ENCODE data around the gene PAWR.
"Not testable (repeated sequence)": the region's sequence is repeated elsewhere in the genome, so short reads cannot be mapped to it uniquely, and the experiment has no call there.

Gene PAWR

GRCh38 chr12:79644274-79645234 is 46.2 kb downstream of the PAWR start:
- Histone ChIP-seq H3K27me3 (ENCODE audit: control insufficient read depth, insufficient read depth, low read length) (no peaks in the 10 kb centered on the region), H3K4me2 (ENCODE audit: low read length) (no peak overlapping the region), H3K4me3 (ENCODE audit: low read length) (no peak overlapping the region), H3K9ac (ENCODE audit: low read depth, low read length) (no peak overlapping the region), H3K9me3 (replicated peaks; ENCODE audit: low read length) (no peaks in the 10 kb centered on the region), H3K4me1 (ENCODE audit: control insufficient read depth, insufficient read depth, low read length) (no peaks in the 10 kb centered on the region), H3K36me3 (ENCODE audit: insufficient read depth, low read length) (peaks cover 4% of the 10 kb centered on the region)

- H3K9ac ChIP-seq (ENCODE audit: low read depth, low read length): no peak overlapping the region
- peaks cover 4% of the 10 kb centered on the region for H3K36me3 ChIP-seq (ENCODE audit: insufficient read depth, low read length)
- H3K4me1 ChIP-seq (ENCODE audit: control insufficient read depth, insufficient read depth, low read length): no peaks in the 10 kb centered on the region
- H3K4me2 ChIP-seq (ENCODE audit: low read length): no peak overlapping the region
- no peaks in the 10 kb centered on the region for H3K27me3 ChIP-seq (ENCODE audit: control insufficient read depth, insufficient read depth, low read length)
- no peak overlapping the region for H3K4me3 ChIP-seq (ENCODE audit: low read length)
- H3K9me3 ChIP-seq (replicated peaks; ENCODE audit: low read length): no peaks in the 10 kb centered on the region
Observed at GRCh38 chr12:79643821-79644220, 46.9 kb downstream of the PAWR start.

- no peak overlapping the region for H3K9ac ChIP-seq (ENCODE audit: low read depth, low read length)
- no peak overlapping the region for H3K4me2 ChIP-seq (ENCODE audit: low read length)
- peaks cover 4% of the 10 kb centered on the region for H3K36me3 ChIP-seq (ENCODE audit: insufficient read depth, low read length)
- no peak overlapping the region for H3K4me3 ChIP-seq (ENCODE audit: low read length)
- no peaks in the 10 kb centered on the region for H3K27me3 ChIP-seq (ENCODE audit: control insufficient read depth, insufficient read depth, low read length)
- H3K4me1 ChIP-seq (ENCODE audit: control insufficient read depth, insufficient read depth, low read length): peaks cover 7% of the 10 kb centered on the region
- no peaks in the 10 kb centered on the region for H3K9me3 ChIP-seq (replicated peaks; ENCODE audit: low read length)
Observed at GRCh38 chr12:79638490-79638889, 52.3 kb downstream of the PAWR start.

- H3K9ac ChIP-seq (ENCODE audit: low read depth, low read length): no peak overlapping the region
- no peak overlapping the region for H3K4me3 ChIP-seq (ENCODE audit: low read length)
- H3K9me3 ChIP-seq (replicated peaks; ENCODE audit: low read length): no peaks in the 10 kb centered on the region
- H3K4me2 ChIP-seq (ENCODE audit: low read length): no peak overlapping the region
- H3K27me3 ChIP-seq (ENCODE audit: control insufficient read depth, insufficient read depth, low read length): no peaks in the 10 kb centered on the region
- H3K36me3 ChIP-seq (ENCODE audit: insufficient read depth, low read length): peaks cover under 1% of the 10 kb centered on the region
- H3K4me1 ChIP-seq (ENCODE audit: control insufficient read depth, insufficient read depth, low read length): peaks cover 7% of the 10 kb centered on the region
Observed at GRCh38 chr12:79637093-79637492, 53.7 kb downstream of the PAWR start.

GRCh38 chr12:79635676-79636075 is 55.1 kb downstream of the PAWR start:
- Histone ChIP-seq H3K9me3 (replicated peaks; ENCODE audit: low read length) (no peaks in the 10 kb centered on the region), H3K27me3 (ENCODE audit: control insufficient read depth, insufficient read depth, low read length) (no peaks in the 10 kb centered on the region), H3K4me1 (ENCODE audit: control insufficient read depth, insufficient read depth, low read length) (peaks cover 7% of the 10 kb centered on the region), H3K4me3 (ENCODE audit: low read length) (no peak overlapping the region), H3K4me2 (ENCODE audit: low read length) (no peak overlapping the region), H3K36me3 (ENCODE audit: insufficient read depth, low read length) (no peaks in the 10 kb centered on the region), H3K9ac (ENCODE audit: low read depth, low read length) (no peak overlapping the region)

- H3K4me3 ChIP-seq (ENCODE audit: low read length): no peak overlapping the region
- H3K4me1 ChIP-seq (ENCODE audit: control insufficient read depth, insufficient read depth, low read length): peaks cover 7% of the 10 kb centered on the region
- no peak overlapping the region for H3K9ac ChIP-seq (ENCODE audit: low read depth, low read length)
- no peaks in the 10 kb centered on the region for H3K9me3 ChIP-seq (replicated peaks; ENCODE audit: low read length)
- no peaks in the 10 kb centered on the region for H3K27me3 ChIP-seq (ENCODE audit: control insufficient read depth, insufficient read depth, low read length)
- no peak overlapping the region for H3K4me2 ChIP-seq (ENCODE audit: low read length)
- no peaks in the 10 kb centered on the region for H3K36me3 ChIP-seq (ENCODE audit: insufficient read depth, low read length)
Observed at GRCh38 chr12:79634957-79635471, 55.8 kb downstream of the PAWR start.

GRCh38 chr12:79629561-79629960 is 61.2 kb downstream of the PAWR start:
- Histone ChIP-seq H3K9me3 (replicated peaks; ENCODE audit: low read length) (no peaks in the 10 kb centered on the region), H3K4me2 (ENCODE audit: low read length) (no peak overlapping the region), H3K4me1 (ENCODE audit: control insufficient read depth, insufficient read depth, low read length) (no peaks in the 10 kb centered on the region), H3K9ac (ENCODE audit: low read depth, low read length) (no peak overlapping the region), H3K27me3 (ENCODE audit: control insufficient read depth, insufficient read depth, low read length) (no peaks in the 10 kb centered on the region), H3K4me3 (ENCODE audit: low read length) (no peak overlapping the region), H3K36me3 (ENCODE audit: insufficient read depth, low read length) (no peaks in the 10 kb centered on the region)

- not testable (repeated sequence) for H3K9me3 ChIP-seq (replicated peaks; ENCODE audit: low read length)
Observed at GRCh38 chr12:79626735-79627134, 64.0 kb downstream of the PAWR start.

GRCh38 chr12:79624378-79624777 is 66.4 kb downstream of the PAWR start:
- no peaks in the 10 kb centered on the region for H3K27me3 ChIP-seq (ENCODE audit: control insufficient read depth, insufficient read depth, low read length)
- H3K9ac ChIP-seq (ENCODE audit: low read depth, low read length): no peak overlapping the region
- H3K9me3 ChIP-seq (replicated peaks; ENCODE audit: low read length): no peaks in the 10 kb centered on the region
- no peaks in the 10 kb centered on the region for H3K4me1 ChIP-seq (ENCODE audit: control insufficient read depth, insufficient read depth, low read length)
- no peak overlapping the region for H3K4me2 ChIP-seq (ENCODE audit: low read length)
- H3K4me3 ChIP-seq (ENCODE audit: low read length): no peak overlapping the region
- H3K36me3 ChIP-seq (ENCODE audit: insufficient read depth, low read length): peaks cover 16% of the 10 kb centered on the region

More at GRCh38 chr12:79626735-79627134, 64.0 kb downstream of the PAWR start:
- H3K4me3 ChIP-seq (ENCODE audit: low read length); H3K4me1 ChIP-seq (ENCODE audit: control insufficient read depth, insufficient read depth, low read length); H3K36me3 ChIP-seq (ENCODE audit: insufficient read depth, low read length); H3K4me2 ChIP-seq (ENCODE audit: low read length); H3K27me3 ChIP-seq (ENCODE audit: control insufficient read depth, insufficient read depth, low read length); H3K9ac ChIP-seq (ENCODE audit: low read depth, low read length): not testable (repeated sequence)

- H3K9ac ChIP-seq (ENCODE audit: low read depth, low read length): no peak overlapping the region
- no peak overlapping the region for H3K4me3 ChIP-seq (ENCODE audit: low read length)
- H3K9me3 ChIP-seq (replicated peaks; ENCODE audit: low read length): no peaks in the 10 kb centered on the region
- H3K36me3 ChIP-seq (ENCODE audit: insufficient read depth, low read length): peaks cover 25% of the 10 kb centered on the region
- no peaks in the 10 kb centered on the region for H3K4me1 ChIP-seq (ENCODE audit: control insufficient read depth, insufficient read depth, low read length)
- H3K4me2 ChIP-seq (ENCODE audit: low read length): no peak overlapping the region
- H3K27me3 ChIP-seq (ENCODE audit: control insufficient read depth, insufficient read depth, low read length): no peaks in the 10 kb centered on the region
Observed at GRCh38 chr12:79619872-79620562, 70.7 kb downstream of the PAWR start.

- Histone ChIP-seq H3K4me1 (ENCODE audit: control insufficient read depth, insufficient read depth, low read length) (no peaks in the 10 kb centered on the region), H3K9me3 (replicated peaks; ENCODE audit: low read length) (no peaks in the 10 kb centered on the region), H3K4me3 (ENCODE audit: low read length) (no peak overlapping the region), H3K27me3 (ENCODE audit: control insufficient read depth, insufficient read depth, low read length) (no peaks in the 10 kb centered on the region), H3K4me2 (ENCODE audit: low read length) (no peak overlapping the region), H3K36me3 (ENCODE audit: insufficient read depth, low read length) (peaks cover 25% of the 10 kb centered on the region), H3K9ac (ENCODE audit: low read depth, low read length) (no peak overlapping the region)
Observed at GRCh38 chr12:79618848-79619404, 71.8 kb downstream of the PAWR start.
